ENCODE measurements around the gene ZSWIM7.
"Not testable (repeated sequence)": the region's sequence is repeated elsewhere in the genome, so short reads cannot be mapped to it uniquely, and the experiment has no call there.

ZSWIM7 gene

DNA sequence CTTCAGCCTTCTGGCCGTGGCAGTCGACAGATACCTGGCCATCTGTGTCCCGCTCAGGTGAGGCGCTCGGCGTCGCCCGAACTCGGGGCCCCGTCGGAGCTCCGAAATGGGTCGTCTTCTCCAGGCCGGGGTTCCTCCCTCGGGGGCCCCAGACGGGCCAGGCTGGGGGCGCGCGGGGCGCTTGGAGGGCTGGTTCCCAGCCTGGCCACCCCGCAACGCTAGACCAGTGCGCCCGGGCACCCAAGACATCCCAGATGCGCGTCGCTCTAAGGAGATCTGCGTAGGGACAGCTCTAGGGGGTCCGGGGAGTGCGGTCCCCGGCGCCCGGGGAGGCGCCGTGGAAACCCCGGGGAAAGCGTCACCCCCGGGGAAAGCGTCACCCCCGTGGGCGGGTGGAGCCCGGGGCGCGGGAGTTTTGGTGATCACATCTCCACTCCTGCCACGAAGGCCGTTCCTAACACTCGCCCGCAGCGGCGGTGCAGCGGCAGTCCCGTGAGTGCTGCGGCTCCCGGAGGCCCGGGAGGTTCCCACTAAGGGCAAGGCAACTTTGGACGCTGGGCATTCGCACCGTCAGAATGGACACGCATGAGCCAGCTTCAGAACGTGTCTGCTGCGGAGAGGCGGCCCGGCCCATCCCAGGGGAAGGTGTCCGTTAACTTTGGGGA lies 53.8 kb downstream of the ZSWIM7 start:
- H3K27me3 ChIP-seq (replicated peaks in 2 of 5; ENCODE audit: control insufficient read depth in 4 of 5, insufficient read depth in 5 of 5, low read length in 4 of 5), result peaks cover 0 to 22% (median 0%) of the 10 kb centered on the region in 5 experiments
- ChIA-PET POLR2A (interaction anchor here (0.7 kb wide), 1 partner anchor 170 kb away, joined by 4 read pairs; no protein-coding TSS in a partner anchor), CTCF (interaction anchor here (0.9 to 3.4 kb wide), 15 partner anchors 11 to 55 kb away, joined by 3 to 14 read pairs (median 4); partner anchors contain the start of genes TTC19 and ZSWIM7)
- peak overlapping the region; percentile 36 to 86 (median 73) for H3K4me3 ChIP-seq (ENCODE audit: control insufficient read depth in 1 of 7, extremely low read depth in 1 of 7, insufficient read depth in 4 of 7, low read depth in 2 of 7, low read length in 6 of 7)
- H3K9me3 ChIP-seq (ENCODE audit: control extremely low read depth in 1 of 5, control insufficient read depth in 4 of 5, insufficient read depth in 2 of 5, low read depth in 1 of 5, low read length in 4 of 5), result peaks cover 0 to 9% (median 0%) of the 10 kb centered on the region in 5 experiments
- H3K4me1 ChIP-seq (ENCODE audit: control extremely low read depth in 1 of 4, control insufficient read depth in 4 of 4, insufficient read depth in 4 of 4, low read length in 3 of 4), result peaks cover 0 to 49% (median 29%) of the 10 kb centered on the region in 4 experiments
- 7% methylated on average over 59 of the region's 64 CpGs for WGBS (ENCODE audit: insufficient coverage)
- DNase-seq, result no peak
- no peak overlapping the region for H3K27ac ChIP-seq (ENCODE audit: insufficient read depth in 1 of 2, low read depth in 1 of 2, low read length in 2 of 2, poor library complexity in 1 of 2, severe bottlenecking in 2 of 2)
- H3K36me3 ChIP-seq (ENCODE audit: control insufficient read depth in 4 of 4, insufficient read depth in 4 of 4, low read length in 3 of 4), result peaks cover 0 to 6% (median 0%) of the 10 kb centered on the region in 4 experiments

DNA sequence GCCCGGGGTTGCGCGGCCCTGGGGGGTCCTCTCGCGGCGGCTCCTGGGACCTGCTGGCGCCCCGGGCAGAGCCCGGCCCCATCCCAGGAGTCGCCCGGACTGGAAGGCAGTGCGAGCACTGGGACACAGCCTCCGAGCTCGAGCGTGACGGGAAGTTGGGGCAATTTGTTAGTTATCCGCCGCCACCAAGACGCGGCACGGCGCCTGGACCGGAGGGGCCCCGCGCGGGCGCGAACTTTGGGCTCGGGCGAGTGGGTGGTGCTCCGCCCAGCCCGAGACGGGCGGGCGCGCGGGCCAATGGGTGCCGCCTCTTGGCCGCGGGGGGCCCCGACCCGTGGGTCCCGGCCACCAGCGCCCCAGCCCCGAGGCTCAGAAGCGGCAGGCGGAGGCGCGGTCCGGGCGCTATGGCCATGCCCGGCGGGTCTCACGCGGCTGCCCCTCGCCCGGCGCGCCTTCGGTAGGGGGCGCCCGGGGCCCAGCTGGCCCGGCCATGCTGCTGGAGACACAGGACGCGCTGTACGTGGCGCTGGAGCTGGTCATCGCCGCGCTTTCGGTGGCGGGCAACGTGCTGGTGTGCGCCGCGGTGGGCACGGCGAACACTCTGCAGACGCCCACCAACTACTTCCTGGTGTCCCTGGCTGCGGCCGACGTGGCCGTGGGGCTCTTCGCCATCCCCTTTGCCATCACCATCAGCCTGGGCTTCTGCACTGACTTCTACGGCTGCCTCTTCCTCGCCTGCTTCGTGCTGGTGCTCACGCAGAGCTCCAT lies 54.6 kb downstream of the ZSWIM7 start, which contains the start of gene ADORA2B:
ADORA2B (plus strand) TSS at position 372 of the 768 bp plus-strand sequence; CDS start at position 491, 119 bp downstream.
- Histone ChIP-seq H3K27me3 (replicated peaks in 2 of 5; ENCODE audit: control insufficient read depth in 4 of 5, insufficient read depth in 5 of 5, low read length in 4 of 5) (peaks cover 0 to 22% (median 0%) of the 10 kb centered on the region in 5 experiments), H3K36me3 (ENCODE audit: control insufficient read depth in 4 of 4, insufficient read depth in 4 of 4, low read length in 3 of 4) (peaks cover 0 to 3% (median 0%) of the 10 kb centered on the region in 4 experiments), H3K4me3 (ENCODE audit: control insufficient read depth in 1 of 7, extremely low read depth in 1 of 7, insufficient read depth in 4 of 7, low read depth in 2 of 7, low read length in 6 of 7) (peak within 1 kb of the TSS; percentile 36 to 86 (median 73)), H3K4me1 (ENCODE audit: control extremely low read depth in 1 of 4, control insufficient read depth in 4 of 4, insufficient read depth in 4 of 4, low read length in 3 of 4) (peaks cover 0 to 49% (median 29%) of the 10 kb centered on the region in 4 experiments), H3K9me3 (ENCODE audit: control extremely low read depth in 1 of 5, control insufficient read depth in 4 of 5, insufficient read depth in 2 of 5, low read depth in 1 of 5, low read length in 4 of 5) (peaks cover 0 to 9% (median 0%) of the 10 kb centered on the region in 5 experiments), H3K27ac (ENCODE audit: insufficient read depth in 1 of 2, low read depth in 1 of 2, low read length in 2 of 2, poor library complexity in 1 of 2, severe bottlenecking in 2 of 2) (no peak within 1 kb of the TSS)
- DNase-seq, result peak in 2 of 3 donors; percentile 73 to 77
- 0% methylated on average over 73 of the region's 88 CpGs for WGBS (ENCODE audit: insufficient coverage)
- ChIA-PET CTCF (interaction anchor here (0.9 to 3.4 kb wide), 16 partner anchors 11 to 52 kb away, joined by 3 to 14 read pairs (median 4); no protein-coding TSS in a partner anchor), POLR2A (interaction anchor here (0.6 to 1.5 kb wide), 3 partner anchors 30 to 170 kb away, joined by 3 to 5 read pairs (median 4); partner anchors contain the start of genes TTC19 and ZSWIM7)

DNA sequence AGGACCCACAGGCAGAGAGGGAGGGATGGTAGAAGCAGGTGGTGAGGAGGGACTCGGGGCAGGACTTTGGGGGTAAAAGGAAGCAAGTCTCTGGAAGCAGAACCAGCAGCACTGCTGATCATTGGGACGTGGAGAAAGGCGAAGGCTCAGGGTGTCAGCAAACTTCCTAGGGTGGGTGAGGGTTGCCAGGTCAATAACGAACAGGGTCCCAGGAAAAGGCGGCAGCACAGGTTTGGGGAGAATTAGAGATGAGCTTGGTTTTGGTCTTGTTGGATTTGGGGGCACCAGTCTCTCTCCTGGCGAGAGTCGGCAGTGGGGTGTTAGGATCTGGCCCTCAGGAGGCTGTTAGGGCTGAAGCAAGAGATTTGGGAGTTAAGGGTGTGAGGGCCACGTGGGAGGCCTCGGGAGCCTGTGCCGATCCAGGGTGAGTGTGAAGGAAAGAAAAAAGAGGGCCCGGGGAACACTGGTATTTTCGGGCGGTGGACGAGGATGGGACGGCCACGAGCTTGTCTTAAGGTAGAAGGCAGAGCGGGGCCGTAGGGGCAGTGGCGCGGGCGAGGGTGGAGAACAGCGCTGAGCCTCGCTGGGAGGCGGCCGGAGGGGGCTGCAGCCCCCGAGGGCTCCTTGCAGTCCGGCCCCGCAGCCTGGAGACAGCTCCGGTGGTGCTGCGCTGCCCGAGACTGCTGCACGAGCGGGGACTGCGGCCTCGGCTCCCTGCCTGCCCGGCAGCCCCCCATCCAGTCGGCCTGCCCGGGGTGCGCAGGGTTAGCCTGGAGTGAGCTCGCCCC lies 55.3 kb downstream of the ZSWIM7 start:
- Histone ChIP-seq H3K4me1 (ENCODE audit: control extremely low read depth in 1 of 4, control insufficient read depth in 4 of 4, insufficient read depth in 4 of 4, low read length in 3 of 4) (peaks cover 0 to 49% (median 29%) of the 10 kb centered on the region in 4 experiments), H3K27me3 (replicated peaks in 2 of 5; ENCODE audit: control insufficient read depth in 4 of 5, insufficient read depth in 5 of 5, low read length in 4 of 5) (peaks cover 0 to 22% (median 0%) of the 10 kb centered on the region in 5 experiments), H3K9me3 (ENCODE audit: control extremely low read depth in 1 of 5, control insufficient read depth in 4 of 5, insufficient read depth in 2 of 5, low read depth in 1 of 5, low read length in 4 of 5) (peaks cover 0 to 9% (median 0%) of the 10 kb centered on the region in 5 experiments), H3K27ac (ENCODE audit: insufficient read depth in 1 of 2, low read depth in 1 of 2, low read length in 2 of 2, poor library complexity in 1 of 2, severe bottlenecking in 2 of 2) (no peak overlapping the region), H3K36me3 (ENCODE audit: control insufficient read depth in 4 of 4, insufficient read depth in 4 of 4, low read length in 3 of 4) (peaks cover 0 to 3% (median 0%) of the 10 kb centered on the region in 4 experiments), H3K4me3 (ENCODE audit: control insufficient read depth in 1 of 7, extremely low read depth in 1 of 7, insufficient read depth in 4 of 7, low read depth in 2 of 7, low read length in 6 of 7) (peak overlapping the region; percentile 36 to 86 (median 73))
- ChIA-PET POLR2A (interaction anchor here (0.6 to 1.5 kb wide), 2 partner anchors 30 to 55 kb away, joined by 3 to 5 read pairs; partner anchors contain the start of genes TTC19 and ZSWIM7), CTCF (interaction anchor here (0.9 to 3.4 kb wide), 6 partner anchors 12 to 53 kb away, joined by 3 to 14 read pairs (median 4); no protein-coding TSS in a partner anchor)
- WGBS (ENCODE audit: insufficient coverage), result 17% methylated on average over 36 of the region's 40 CpGs
- no peak for DNase-seq

DNA sequence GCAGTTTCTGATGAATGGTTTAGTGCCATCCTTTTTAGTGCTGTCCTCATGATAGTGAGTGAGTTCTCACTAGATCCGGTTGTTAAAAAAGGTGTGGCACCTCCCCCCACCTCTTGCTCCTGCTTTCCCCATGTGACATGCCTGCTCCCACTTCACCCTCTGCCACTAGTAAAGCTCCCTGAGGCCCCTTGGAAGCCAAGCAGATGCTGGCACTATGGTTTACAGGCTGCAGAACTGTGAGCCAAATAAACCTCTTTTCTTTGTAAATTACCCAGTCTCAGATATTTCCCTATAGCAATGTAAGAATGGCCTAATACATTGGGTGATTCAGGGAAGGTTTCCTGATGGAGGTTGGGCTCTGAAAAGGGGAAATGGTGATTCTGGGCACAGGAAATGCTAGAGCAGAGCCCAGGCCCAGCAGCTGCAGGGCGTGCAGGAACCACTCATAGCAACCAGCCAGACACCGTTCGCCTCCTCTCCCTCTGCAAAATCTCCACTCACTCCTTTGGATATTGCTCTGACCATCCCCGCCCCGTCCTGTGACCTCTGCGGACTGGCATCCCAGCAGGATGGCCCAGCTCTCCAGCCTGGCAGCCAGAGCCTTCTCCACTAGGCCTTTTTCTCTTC lies 57.2 kb downstream of the ZSWIM7 start:
- H3K36me3 ChIP-seq (ENCODE audit: control insufficient read depth in 4 of 4, insufficient read depth in 4 of 4, low read length in 3 of 4), result no peaks in the 10 kb centered on the region
- H3K27ac ChIP-seq (ENCODE audit: insufficient read depth in 1 of 2, low read depth in 1 of 2, low read length in 2 of 2, poor library complexity in 1 of 2, severe bottlenecking in 2 of 2), result no peak overlapping the region
- WGBS (ENCODE audit: insufficient coverage), result 83% methylated on average over 6 of the region's 7 CpGs
- peaks cover 0 to 43% (median 29%) of the 10 kb centered on the region in 4 experiments for H3K4me1 ChIP-seq (ENCODE audit: control extremely low read depth in 1 of 4, control insufficient read depth in 4 of 4, insufficient read depth in 4 of 4, low read length in 3 of 4)
- DNase-seq, result peak in 2 of 3 donors; percentile 70 to 71
- H3K9me3 ChIP-seq (ENCODE audit: control extremely low read depth in 1 of 5, control insufficient read depth in 4 of 5, insufficient read depth in 2 of 5, low read depth in 1 of 5, low read length in 4 of 5), result peaks cover 0 to 9% (median 0%) of the 10 kb centered on the region in 5 experiments
- CTCF ChIA-PET, result interaction anchor here (1.0 kb wide), 2 partner anchors 23 to 56 kb away, joined by 3 to 4 read pairs; no protein-coding TSS in a partner anchor
- H3K4me3 ChIP-seq (ENCODE audit: control insufficient read depth in 1 of 7, extremely low read depth in 1 of 7, insufficient read depth in 4 of 7, low read depth in 2 of 7, low read length in 6 of 7), result peak overlapping the region in 1 of 7 experiments; percentile 9
- POLR2A ChIA-PET, result no interaction called here
- H3K27me3 ChIP-seq (replicated peaks in 2 of 5; ENCODE audit: control insufficient read depth in 4 of 5, insufficient read depth in 5 of 5, low read length in 4 of 5), result peaks cover 0 to 22% (median 0%) of the 10 kb centered on the region in 5 experiments

DNA sequence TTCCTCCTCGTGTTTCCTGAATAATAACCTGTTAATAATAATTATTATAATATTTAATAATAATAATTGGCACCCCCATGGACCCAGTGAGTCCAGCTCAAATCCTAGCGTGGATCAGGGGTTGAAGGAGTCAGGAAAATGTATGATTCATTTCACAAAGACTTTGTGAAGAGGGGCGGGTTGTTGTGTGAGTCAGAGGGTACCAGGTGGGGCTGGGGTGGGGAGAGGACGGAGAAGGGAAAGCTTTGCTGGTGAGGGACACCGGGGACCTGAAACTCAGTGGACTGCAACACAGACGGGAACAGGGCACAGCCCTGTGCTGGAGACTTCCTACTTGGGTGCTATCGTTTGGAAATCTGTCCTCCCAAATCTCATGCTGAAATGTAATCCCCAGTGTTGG lies 57.7 kb downstream of the ZSWIM7 start:
- WGBS (ENCODE audit: insufficient coverage), result 100% methylated on average over 2 of the region's 7 CpGs
- ChIA-PET CTCF (interaction anchor here (1.0 to 1.1 kb wide), 2 partner anchors 24 to 45 kb away, joined by 3 to 4 read pairs; no protein-coding TSS in a partner anchor), POLR2A (no interaction called here)
- DNase-seq, result no peak
- no peak overlapping the region for H3K27ac ChIP-seq (ENCODE audit: insufficient read depth in 1 of 2, low read depth in 1 of 2, low read length in 2 of 2, poor library complexity in 1 of 2, severe bottlenecking in 2 of 2)
- peaks cover 0 to 22% (median 0%) of the 10 kb centered on the region in 5 experiments for H3K27me3 ChIP-seq (replicated peaks in 2 of 5; ENCODE audit: control insufficient read depth in 4 of 5, insufficient read depth in 5 of 5, low read length in 4 of 5)
- H3K4me3 ChIP-seq (ENCODE audit: control insufficient read depth in 1 of 7, extremely low read depth in 1 of 7, insufficient read depth in 4 of 7, low read depth in 2 of 7, low read length in 6 of 7), result no peak overlapping the region
- H3K4me1 ChIP-seq (ENCODE audit: control extremely low read depth in 1 of 4, control insufficient read depth in 4 of 4, insufficient read depth in 4 of 4, low read length in 3 of 4), result peaks cover 0 to 38% (median 29%) of the 10 kb centered on the region in 4 experiments
- H3K9me3 ChIP-seq (ENCODE audit: control extremely low read depth in 1 of 5, control insufficient read depth in 4 of 5, insufficient read depth in 2 of 5, low read depth in 1 of 5, low read length in 4 of 5), result peaks cover 0 to 9% (median 0%) of the 10 kb centered on the region in 5 experiments
- no peaks in the 10 kb centered on the region for H3K36me3 ChIP-seq (ENCODE audit: control insufficient read depth in 4 of 4, insufficient read depth in 4 of 4, low read length in 3 of 4)

DNA sequence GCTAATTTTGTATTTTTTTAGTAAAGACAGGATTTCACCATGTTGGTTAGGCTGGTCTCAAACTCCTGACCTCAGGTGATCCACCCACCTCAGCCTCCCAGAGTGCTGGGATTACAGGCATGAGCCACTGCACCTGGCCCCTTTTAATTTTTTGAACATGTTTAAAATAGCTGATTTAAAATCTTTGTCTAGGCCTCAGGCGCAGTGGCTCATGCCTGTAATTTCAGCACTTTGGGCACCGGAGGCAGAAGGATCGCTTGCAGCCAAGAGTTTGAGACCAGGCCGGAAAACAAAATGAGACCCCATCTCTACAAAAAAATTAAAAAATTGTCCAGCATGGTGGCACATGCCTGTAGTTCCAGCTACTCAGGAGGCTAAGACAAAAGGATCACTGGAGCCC lies 63.0 kb downstream of the ZSWIM7 start:
- DNase-seq; CTCF ChIA-PET; H3K4me1 ChIP-seq (ENCODE audit: control extremely low read depth in 1 of 4, control insufficient read depth in 4 of 4, insufficient read depth in 4 of 4, low read length in 3 of 4); H3K27me3 ChIP-seq (replicated peaks in 2 of 5; ENCODE audit: control insufficient read depth in 4 of 5, insufficient read depth in 5 of 5, low read length in 4 of 5); H3K36me3 ChIP-seq (ENCODE audit: control insufficient read depth in 4 of 4, insufficient read depth in 4 of 4, low read length in 3 of 4); H3K9me3 ChIP-seq (ENCODE audit: control extremely low read depth in 1 of 5, control insufficient read depth in 4 of 5, insufficient read depth in 2 of 5, low read depth in 1 of 5, low read length in 4 of 5); POLR2A ChIA-PET; H3K27ac ChIP-seq (ENCODE audit: insufficient read depth in 1 of 2, low read depth in 1 of 2, low read length in 2 of 2, poor library complexity in 1 of 2, severe bottlenecking in 2 of 2); H3K4me3 ChIP-seq (ENCODE audit: control insufficient read depth in 1 of 7, extremely low read depth in 1 of 7, insufficient read depth in 4 of 7, low read depth in 2 of 7, low read length in 6 of 7): not testable (repeated sequence)
- 100% methylated on average over 4 of the region's 4 CpGs for WGBS (ENCODE audit: insufficient coverage)

Measured in common myeloid progenitor, CD34-positive (primary cell).